Tibial nerve (tissue), 4 donors: ENCODE data around the gene MTUS2. TPM values are rescaled to one million over a fixed set of nuclear protein-coding genes. Genes with fewer than 3 reads are reported as not detected.

Experiments
- DNase-seq, 2 donors: peaks; one replicate each; pipeline ENCODE4 v3.0.0-alpha.2; 2019; ENCODE audit warnings: low spot score in 2 of 2
- H3K27ac ChIP-seq, 4 donors: fragments of 200-600 bp; sonication (generic) in 3 of 4; one replicate each; pipeline ENCODE4 v1.5.1; 2017 to 2019; ENCODE audit warnings: mild to moderate bottlenecking in 1 of 4
- H3K27me3 ChIP-seq, 2 donors: fragments of 200-600 bp; sonication (generic) in 1 of 2; one replicate each; pipeline versions ENCODE4 v1.5.1 to v1.6.0; 2017 to 2019
- H3K36me3 ChIP-seq, 3 donors: fragments of 200-600 bp; sonication (generic); one replicate each; pipeline ENCODE4 v1.5.1; 2018 to 2019
- H3K4me1 ChIP-seq, 4 donors: fragments of 200-600 bp; sonication (generic) in 3 of 4; one replicate each; pipeline ENCODE4 v1.5.1; 2017 to 2019
- H3K4me3 ChIP-seq, 4 donors: fragments of 200-600 bp; sonication (generic) in 3 of 4; one replicate each; pipeline ENCODE4 v1.5.1; 2017 to 2019; ENCODE audit warnings: mild to moderate bottlenecking in 1 of 4, moderate library complexity in 1 of 4
- H3K9me3 ChIP-seq, 4 donors: fragments of 200-600 bp; sonication (generic) in 3 of 4; one replicate each; pipeline ENCODE4 v1.5.1; 2017 to 2019
- CTCF ChIP-seq, 5 experiments: fragments of 200-600 bp in 3 of 5; fragments of 450-650 bp in 2 of 5; sonication (generic) in 3 of 5; IDR thresholded peaks; one replicate each; pipeline ENCODE4 v1.5.1; 2016 to 2019; ENCODE audit warnings: antibody characterized with exemption in 5 of 5, mild to moderate bottlenecking in 3 of 5, moderate library complexity in 2 of 5
- EP300 ChIP-seq, 2 donors: sonication (generic); formaldehyde crosslinking; IDR thresholded peaks; one replicate each; pipeline ENCODE4 v1.6.1; 2017; ENCODE audit warnings: antibody characterized with exemption in 2 of 2, mild to moderate bottlenecking in 1 of 2
- POLR2A ChIP-seq, 2 donors: fragments of 450-650 bp; IDR thresholded peaks; one replicate each; pipeline ENCODE4 v1.6.1; 2017; ENCODE audit warnings: antibody characterized with exemption in 2 of 2, mild to moderate bottlenecking in 2 of 2, moderate library complexity in 2 of 2
- WGBS, 2 donors: methylation state at CpG; one replicate each; pipeline ENCODE4 v1.1.5; 2018; 5-methylcytosine and 5-hydroxymethylcytosine counted together
- small RNA-seq: library from RNA; depleted of rRNA; stranded (forward); fragments of <200 nt; gene quantifications from one replicate; pipeline ENCODE3, GENCODE V24; 2016
- total RNA-seq, 4 donors: library from RNA; depleted of rRNA; stranded (reverse); fragments of >200 nt; gene quantifications; one replicate each; pipeline ENCODE4 v1.1.0, GENCODE V29; 2016

Gene MTUS2
- total RNA-seq, 4 donors from 2014 or later = 0.20 TPM; not detected in 3

- Histone ChIP-seq H3K36me3 (peaks cover 0 to 70% (median 0%) of the 10 kb centered on the region in 3 donors), H3K27ac (no peak overlapping the region), H3K9me3 (no peaks in the 10 kb centered on the region), H3K4me1 (no peaks in the 10 kb centered on the region), H3K4me3 (no peak overlapping the region), H3K27me3 (no peaks in the 10 kb centered on the region)
- TF ChIP-seq CTCF (IDR thresholded peaks at IDR 0.05) = no peak
- WGBS, 2 donors = 82 to 88% methylated on average over 7 of the region's 7 CpGs
- no peak for DNase-seq
Measured at GRCh38 chr13:29548722-29549121, 728.6 kb downstream of the MTUS2 start.

DNA sequence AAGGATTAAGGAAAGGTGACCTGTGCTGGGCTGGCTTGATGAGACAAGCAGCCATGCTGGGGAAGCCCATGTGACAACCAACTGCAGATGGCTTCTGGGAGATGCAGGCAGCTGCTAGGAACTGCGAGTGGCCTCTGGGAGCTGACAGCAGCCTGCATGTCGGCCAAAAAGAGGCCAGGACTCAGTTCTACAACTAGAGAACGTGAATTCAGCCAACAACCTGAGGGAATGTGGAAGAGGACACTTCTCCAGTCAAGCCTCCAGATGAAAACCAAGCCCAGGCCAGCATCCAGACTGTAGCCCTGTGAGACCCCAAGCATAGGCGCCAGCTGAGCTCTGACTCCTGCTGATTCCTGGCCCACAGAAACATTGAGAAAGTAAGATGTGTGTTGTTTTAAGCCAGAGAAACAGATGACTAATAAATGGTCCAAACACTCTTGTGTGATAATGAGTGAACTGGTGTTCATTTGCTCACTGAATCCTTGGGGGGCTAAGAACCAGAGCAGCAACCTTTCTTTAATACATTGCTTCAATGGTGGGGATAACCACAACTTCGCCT, 730.4 kb downstream of the MTUS2 start:
- Histone ChIP-seq H3K4me3 (no peak overlapping the region), H3K9me3 (no peaks in the 10 kb centered on the region), H3K27ac (no peak overlapping the region), H3K4me1 (no peaks in the 10 kb centered on the region), H3K27me3 (no peaks in the 10 kb centered on the region), H3K36me3 (peaks cover 0 to 65% (median 0%) of the 10 kb centered on the region in 3 donors)
- no peak for DNase-seq
- TF ChIP-seq CTCF (IDR thresholded peaks at IDR 0.05) (no peak), EP300 (IDR thresholded peaks at IDR 0.05) (no peak), POLR2A (IDR thresholded peaks at IDR 0.05) (no peak)
- 83 to 87% methylated on average over 5 of the region's 5 CpGs for WGBS, 2 donors

GRCh38 chr13:29551214-29551613, 731.1 kb downstream of the MTUS2 start:
- no peak overlapping the region for H3K4me3 ChIP-seq
- H3K27me3 ChIP-seq = no peaks in the 10 kb centered on the region
- DNase-seq = no peak
- peaks cover 0 to 62% (median 0%) of the 10 kb centered on the region in 3 donors for H3K36me3 ChIP-seq
- no peak overlapping the region for H3K27ac ChIP-seq
- no peaks in the 10 kb centered on the region for H3K4me1 ChIP-seq
- no peak for TF ChIP-seq EP300 (IDR thresholded peaks at IDR 0.05)
- no peak for TF ChIP-seq CTCF (IDR thresholded peaks at IDR 0.05)
- TF ChIP-seq POLR2A (IDR thresholded peaks at IDR 0.05) = no peak
- 98 to 99% methylated on average over 6 of the region's 6 CpGs for WGBS, 2 donors
- H3K9me3 ChIP-seq = no peaks in the 10 kb centered on the region

Small RNA genes lying within 50 kb of the gene (small RNA-seq; reads per million reads assigned to genes)
- gene AL359741.1 = not detected

Other genes with a start within 250 kb of the MTUS2 start
- gene POMP, start 161.2 kb upstream of the MTUS2 start, total RNA-seq = 10 to 100 TPM; 37.5 to 60.3 (median 52.0) TPM
- 10 to 100 TPM in 2 of 4 donors, 1 to 10 TPM in 2; 6.5 to 12.0 (median 9.0) TPM for gene SLC46A3, start 101.4 kb upstream of the MTUS2 start, total RNA-seq